HG03135 (cell line): Measurements from ENCODE around the gene BRCC3.
"Not testable (repeated sequence)": the region's sequence is repeated elsewhere in the genome, so short reads cannot be mapped to it uniquely, and the experiment has no call there.

ENCODE experiments used
- ATAC-seq: cut with Tn5 transposase; IDR thresholded peaks from one replicate; pipeline ENCODE4 v1.9.1; 2021; ENCODE audit warnings: mild to moderate bottlenecking, moderate library complexity; ENCODE audit not compliant: unreplicated experiment

Gene BRCC3

DNA sequence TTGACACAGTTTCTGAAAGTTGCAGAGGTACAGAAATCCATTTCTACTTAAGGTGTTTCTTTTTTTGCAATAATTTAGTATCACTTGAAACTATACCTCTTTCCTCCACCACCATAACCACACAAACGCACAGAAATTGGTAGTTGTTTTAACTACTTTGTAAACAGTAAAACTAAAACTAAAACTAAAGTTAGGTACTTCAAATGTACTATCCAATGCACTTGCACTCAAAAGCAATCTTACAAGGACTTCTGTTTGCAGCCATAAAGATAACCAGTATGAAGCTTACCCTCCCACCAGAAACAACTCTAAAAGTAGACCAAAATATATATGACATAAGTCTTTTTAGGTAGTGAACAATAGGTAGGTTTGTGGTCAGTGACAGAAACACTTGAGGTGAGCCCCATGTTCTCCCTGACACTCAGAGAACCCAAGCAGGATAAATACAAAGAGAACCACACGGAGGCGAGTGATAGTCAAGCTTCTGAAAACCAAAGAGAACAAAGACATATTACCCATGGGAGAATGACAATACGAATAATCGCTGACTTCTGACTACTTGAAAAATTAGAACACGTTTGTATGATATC is 72.7 kb downstream of the BRCC3 start:
- no peak for ATAC-seq

DNA sequence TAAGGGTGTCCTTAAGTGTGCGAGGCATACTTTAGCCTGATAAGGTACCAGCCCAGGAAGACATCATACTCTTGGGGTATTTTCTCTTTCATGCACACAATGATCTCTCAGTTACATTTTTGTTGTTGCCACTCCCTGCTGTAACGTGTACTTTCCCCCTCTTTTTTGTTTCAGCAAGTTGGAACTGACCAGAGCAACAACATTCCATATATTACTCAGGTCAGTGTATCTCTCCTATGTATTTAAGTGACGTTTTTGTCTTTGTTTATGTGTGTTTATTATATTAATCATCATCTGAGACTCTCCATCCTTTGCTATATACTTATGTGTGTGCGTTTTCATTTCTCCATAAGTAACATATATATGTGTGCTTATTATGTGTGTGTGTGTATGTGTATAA is 73.6 kb downstream of the BRCC3 start:
- ATAC-seq = no peak

DNA sequence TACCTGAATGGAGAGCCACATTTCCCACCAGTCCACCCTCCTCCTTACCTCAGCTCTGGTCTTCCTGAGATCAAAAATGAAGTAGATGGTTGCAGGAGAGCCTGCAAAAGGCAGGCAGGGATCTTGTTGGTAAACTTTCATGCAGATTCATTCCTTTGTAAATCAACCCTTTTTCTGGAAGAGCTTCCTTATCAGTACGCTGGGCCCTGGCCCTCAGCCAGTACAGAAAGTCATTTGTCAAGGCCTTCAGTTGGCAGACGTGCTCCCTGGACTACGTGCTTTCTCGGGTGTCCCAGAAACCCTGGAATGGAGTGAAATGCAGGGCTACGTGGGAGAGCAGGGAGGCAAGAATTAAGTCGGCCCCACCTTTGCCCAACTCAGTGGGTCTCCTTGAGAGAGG is 76.3 kb downstream of the BRCC3 start:
- not testable (repeated sequence) for ATAC-seq

DNA sequence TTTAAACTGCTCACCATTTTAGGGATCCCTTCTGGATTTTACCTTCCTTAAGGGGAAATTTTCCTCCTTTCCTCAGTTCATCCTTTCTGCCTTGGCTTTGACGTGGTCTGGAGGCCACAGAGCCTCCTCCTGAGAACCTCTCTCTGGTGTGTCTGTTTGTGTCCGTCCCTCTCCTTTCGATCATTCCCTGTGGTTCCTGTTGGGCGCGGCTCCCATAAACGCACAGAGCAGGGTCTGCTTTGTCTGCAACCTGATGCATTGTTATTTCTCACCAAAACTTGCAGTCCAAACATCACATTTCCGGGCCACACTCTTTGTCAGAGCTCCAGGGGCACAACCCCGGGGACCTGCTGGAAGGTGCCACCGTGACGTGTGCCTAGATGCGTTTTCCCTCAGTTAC is 76.9 kb downstream of the BRCC3 start:
- ATAC-seq = not testable (repeated sequence)

DNA sequence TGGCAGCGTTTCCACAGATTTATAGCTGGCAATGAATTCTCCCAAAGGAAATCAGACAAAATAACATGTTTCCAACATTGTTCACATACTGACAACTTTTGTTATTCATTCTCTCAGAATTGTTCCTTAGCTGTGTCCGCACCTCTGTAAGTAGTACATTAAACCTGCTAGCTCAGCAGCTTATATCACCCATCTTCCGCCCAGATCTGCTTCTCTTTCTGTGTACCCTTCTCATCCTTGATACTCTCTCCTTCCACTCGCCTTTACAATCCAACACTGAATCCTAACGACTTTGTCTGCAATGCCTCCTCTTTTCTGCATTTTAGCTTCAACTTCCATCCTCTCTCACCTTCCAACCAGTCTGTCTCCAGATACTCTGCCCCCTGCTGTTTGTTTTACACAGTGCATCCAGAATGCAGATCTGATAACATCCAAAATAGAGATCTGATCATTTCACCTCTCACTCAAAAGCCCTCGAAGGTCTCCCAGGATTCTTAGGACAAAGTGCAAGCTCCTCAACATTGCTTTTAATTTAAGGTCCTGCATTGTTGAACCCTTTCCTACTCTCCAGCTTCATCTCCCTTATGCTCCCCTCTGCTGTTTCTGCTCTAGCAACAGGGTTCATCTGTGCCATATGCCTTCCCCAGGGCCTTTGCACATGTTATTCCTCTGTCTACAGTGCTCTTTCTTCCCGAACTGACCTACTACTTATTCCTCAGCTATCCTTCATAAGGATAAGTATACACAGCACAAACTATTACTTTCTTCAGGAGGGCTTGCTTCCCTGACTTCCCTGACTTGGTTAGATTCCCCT is 77.6 kb downstream of the BRCC3 start:
- ATAC-seq = no peak

DNA sequence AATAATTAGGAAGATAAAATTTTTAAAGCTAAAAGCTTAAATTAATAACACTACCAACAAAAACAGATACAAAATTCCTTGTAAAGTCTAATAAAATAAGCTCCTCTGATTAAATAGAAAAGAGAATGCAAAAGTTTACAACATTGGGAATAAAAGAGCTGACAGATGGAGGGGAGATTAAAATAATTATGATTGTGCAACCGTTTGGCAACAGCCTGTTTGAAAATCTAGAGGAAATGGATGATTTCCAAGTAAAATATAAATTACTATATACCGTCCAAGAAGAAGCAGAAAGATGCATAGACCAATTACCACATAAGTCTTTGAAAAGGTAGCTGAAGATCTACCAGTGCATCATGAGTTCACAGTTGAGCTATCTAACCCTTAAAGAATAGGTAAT is 98.6 kb downstream of the BRCC3 start:
- ATAC-seq = no peak
